OCI-LY3 (cell line): Measurements from ENCODE around the gene ZC3H12C.
A peak's percentile ranks its signal among the peaks of the same experiment; 100 is the strongest.
"Not testable (repeated sequence)": the region's sequence is repeated elsewhere in the genome, so short reads cannot be mapped to it uniquely, and the experiment has no call there.

Source experiments
- H2AFZ ChIP-seq: fragments of 200-600, 300-600 bp; shearing (Covaris generic); 2 replicates; pipeline ENCODE4 v1.6.0; 2014; ENCODE audit warnings: antibody characterized with exemption, low read depth, low read length
- H3K27ac ChIP-seq: fragments of 200-600, 300-600 bp; sonication (generic); 2 replicates; pipeline ENCODE4 v1.5.1; 2014; ENCODE audit warnings: mild to moderate bottlenecking, low read length, moderate library complexity, mixed read lengths
- H3K27me3 ChIP-seq: fragments of 200-600, 300-600 bp; sonication (generic); 2 replicates; pipeline ENCODE4 v1.6.1; 2014; ENCODE audit warnings: low read depth, low read length, mixed read lengths
- H3K36me3 ChIP-seq: fragments of 200-600, 300-600 bp; sonication (generic); replicated peaks from 2 replicates; pipeline ENCODE3; 2014; ENCODE audit warnings: low read depth, low read length, mixed read lengths
- H3K4me1 ChIP-seq: fragments of 300-600, 200-600 bp; sonication (generic); 2 replicates; pipeline ENCODE4 v1.6.1; 2014; ENCODE audit warnings: low read length, mixed read lengths
- H3K4me2 ChIP-seq: fragments of 200-600, 300-600 bp; sonication (generic); 2 replicates; pipeline ENCODE4 v1.6.1; 2014; ENCODE audit warnings: low read length, mixed read lengths
- H3K4me3 ChIP-seq: fragments of 300-600, 200-600 bp; sonication (generic); 2 replicates; pipeline ENCODE4 v1.5.1; 2014; ENCODE audit warnings: antibody characterized with exemption, mild to moderate bottlenecking, low read length, moderate library complexity
- H3K79me2 ChIP-seq: fragments of 300-600, 200-600 bp; shearing (Covaris generic); 2 replicates; pipeline ENCODE4 v1.6.1; 2014; ENCODE audit warnings: mild to moderate bottlenecking, low read length, mixed read lengths
- H3K9ac ChIP-seq: fragments of 300-600, 200-600 bp; shearing (Covaris generic); 2 replicates; pipeline ENCODE4 v1.6.0; 2014; ENCODE audit warnings: mild to moderate bottlenecking, low read length, moderate library complexity
- H3K9me3 ChIP-seq: fragments of 200-600, 300-600 bp; shearing (Covaris generic); 2 replicates; pipeline ENCODE4 v1.6.1; 2014; ENCODE audit warnings: low read length, mixed read lengths; ENCODE audit not compliant: insufficient read depth
- H4K20me1 ChIP-seq: fragments of 200-600, 300-600 bp; sonication (generic); 2 replicates; pipeline ENCODE4 v1.6.1; 2016; ENCODE audit warnings: low read length, mixed read lengths; ENCODE audit not compliant: insufficient read depth
- EZH2phosphoT487 ChIP-seq: fragments of 200-600 bp; shearing (Covaris generic); IDR thresholded peaks from 2 replicates; pipeline ENCODE4 v1.6.1; 2018; ENCODE audit warnings: antibody characterized with exemption, mixed run types, low read depth
- TF ChIP-seq, protein P1 (sequence below): fragments of 200-600, 300-600 bp; sonication (generic); IDR thresholded peaks from 2 replicates; pipeline ENCODE4 v1.5.1; 2014; ENCODE audit warnings: antibody characterized with exemption, low read length, low read depth

ZC3H12C gene

DNA sequence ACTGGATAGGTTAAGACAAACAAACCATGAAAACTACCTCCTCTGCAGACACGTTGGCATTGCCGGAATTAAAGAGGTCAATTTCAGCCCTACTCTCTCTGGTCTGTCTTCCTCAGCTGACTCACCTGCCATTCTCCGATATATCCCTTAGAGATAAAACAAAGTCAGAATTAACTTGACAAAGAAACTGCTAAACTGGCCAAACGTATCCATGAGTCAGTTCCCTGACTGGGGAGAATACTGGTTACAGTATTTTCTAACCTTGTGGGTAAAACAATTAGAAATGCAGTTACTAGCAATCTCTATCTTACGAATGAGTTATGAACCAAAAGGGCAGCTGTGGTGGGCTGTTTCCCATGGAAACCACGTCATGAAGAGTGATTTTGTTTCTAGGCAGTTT lies 107.0 kb downstream of the ZC3H12C start:
- Histone ChIP-seq H4K20me1 (no peaks in the 10 kb centered on the region), H2AFZ (no peak overlapping the region), H3K27me3 (no peaks in the 10 kb centered on the region; the same call in 1 of the 2 replicates), H3K9me3 (no peaks in the 10 kb centered on the region), H3K4me3 (no peak overlapping the region), H3K4me2 (no peak overlapping the region), H3K27ac (no peak overlapping the region), H3K4me1 (no peaks in the 10 kb centered on the region), H3K9ac (no peak overlapping the region), H3K36me3 (no peaks in the 10 kb centered on the region), H3K79me2 (no peaks in the 10 kb centered on the region)
- TF ChIP-seq, protein P1, sequence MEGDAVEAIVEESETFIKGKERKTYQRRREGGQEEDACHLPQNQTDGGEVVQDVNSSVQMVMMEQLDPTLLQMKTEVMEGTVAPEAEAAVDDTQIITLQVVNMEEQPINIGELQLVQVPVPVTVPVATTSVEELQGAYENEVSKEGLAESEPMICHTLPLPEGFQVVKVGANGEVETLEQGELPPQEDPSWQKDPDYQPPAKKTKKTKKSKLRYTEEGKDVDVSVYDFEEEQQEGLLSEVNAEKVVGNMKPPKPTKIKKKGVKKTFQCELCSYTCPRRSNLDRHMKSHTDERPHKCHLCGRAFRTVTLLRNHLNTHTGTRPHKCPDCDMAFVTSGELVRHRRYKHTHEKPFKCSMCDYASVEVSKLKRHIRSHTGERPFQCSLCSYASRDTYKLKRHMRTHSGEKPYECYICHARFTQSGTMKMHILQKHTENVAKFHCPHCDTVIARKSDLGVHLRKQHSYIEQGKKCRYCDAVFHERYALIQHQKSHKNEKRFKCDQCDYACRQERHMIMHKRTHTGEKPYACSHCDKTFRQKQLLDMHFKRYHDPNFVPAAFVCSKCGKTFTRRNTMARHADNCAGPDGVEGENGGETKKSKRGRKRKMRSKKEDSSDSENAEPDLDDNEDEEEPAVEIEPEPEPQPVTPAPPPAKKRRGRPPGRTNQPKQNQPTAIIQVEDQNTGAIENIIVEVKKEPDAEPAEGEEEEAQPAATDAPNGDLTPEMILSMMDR: no peak
- TF ChIP-seq EZH2phosphoT487: no peak

DNA sequence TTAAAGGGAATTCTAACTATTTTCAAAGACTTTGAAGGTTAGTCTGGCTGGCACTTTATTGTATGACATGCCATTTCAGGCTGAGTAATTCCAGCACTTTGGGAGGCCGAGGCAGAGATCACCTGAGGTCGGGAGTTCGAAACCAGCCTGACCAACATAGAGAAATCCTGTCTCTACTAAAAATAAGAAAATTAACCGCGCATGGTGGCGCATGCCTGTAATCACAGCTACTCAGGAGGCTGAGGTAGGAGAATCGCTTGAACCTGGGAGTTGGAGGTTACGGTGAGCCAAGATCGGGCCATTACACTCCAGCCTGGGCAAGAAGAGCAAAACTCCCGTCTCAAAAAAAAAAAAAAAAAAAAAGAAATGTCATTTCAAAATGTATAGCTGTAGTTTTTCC lies 107.6 kb downstream of the ZC3H12C start:
- no peaks in the 10 kb centered on the region for H3K9me3 ChIP-seq
- no peak overlapping the region for H3K9ac ChIP-seq
- H3K79me2 ChIP-seq: no peaks in the 10 kb centered on the region
- no peak overlapping the region for H3K27ac ChIP-seq
- H3K4me3 ChIP-seq: no peak overlapping the region
- no peak overlapping the region for H2AFZ ChIP-seq
- H3K4me1 ChIP-seq: no peaks in the 10 kb centered on the region
- TF ChIP-seq, protein P1: no peak
- no peak for TF ChIP-seq EZH2phosphoT487
- H3K27me3 ChIP-seq: no peaks in the 10 kb centered on the region; the same call in 1 of the 2 replicates
- H4K20me1 ChIP-seq: no peaks in the 10 kb centered on the region
- no peak overlapping the region for H3K4me2 ChIP-seq
- no peaks in the 10 kb centered on the region for H3K36me3 ChIP-seq

DNA sequence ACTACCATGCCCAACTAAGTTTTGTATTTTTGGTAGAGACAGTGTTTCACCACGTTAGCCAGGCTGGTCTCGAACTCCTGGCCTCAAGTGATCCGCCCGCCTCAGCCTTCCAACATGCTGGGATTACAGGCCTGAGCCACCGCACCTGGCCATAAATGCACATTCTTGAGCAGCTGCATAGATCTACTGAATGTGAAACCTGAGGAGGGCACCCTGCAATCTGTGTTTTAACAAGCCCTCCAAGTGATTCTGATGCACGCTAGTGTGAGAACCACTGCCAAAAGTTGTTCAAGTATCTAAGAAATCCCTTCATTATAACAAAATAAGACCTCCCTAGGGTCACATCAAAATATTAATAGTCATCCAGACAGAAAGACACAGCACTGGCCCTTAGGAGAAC lies 113.9 kb downstream of the ZC3H12C start:
- no peak for TF ChIP-seq EZH2phosphoT487
- TF ChIP-seq, protein P1: no peak
- no peaks in the 10 kb centered on the region for H3K27me3 ChIP-seq
- no peaks in the 10 kb centered on the region for H3K79me2 ChIP-seq
- no peaks in the 10 kb centered on the region for H3K4me1 ChIP-seq
- no peak overlapping the region for H3K4me2 ChIP-seq
- no peak overlapping the region for H2AFZ ChIP-seq
- no peaks in the 10 kb centered on the region for H3K9me3 ChIP-seq
- H3K36me3 ChIP-seq: no peaks in the 10 kb centered on the region
- no peak overlapping the region for H3K9ac ChIP-seq
- H3K27ac ChIP-seq: no peak overlapping the region
- H4K20me1 ChIP-seq: no peaks in the 10 kb centered on the region
- no peak overlapping the region for H3K4me3 ChIP-seq

DNA sequence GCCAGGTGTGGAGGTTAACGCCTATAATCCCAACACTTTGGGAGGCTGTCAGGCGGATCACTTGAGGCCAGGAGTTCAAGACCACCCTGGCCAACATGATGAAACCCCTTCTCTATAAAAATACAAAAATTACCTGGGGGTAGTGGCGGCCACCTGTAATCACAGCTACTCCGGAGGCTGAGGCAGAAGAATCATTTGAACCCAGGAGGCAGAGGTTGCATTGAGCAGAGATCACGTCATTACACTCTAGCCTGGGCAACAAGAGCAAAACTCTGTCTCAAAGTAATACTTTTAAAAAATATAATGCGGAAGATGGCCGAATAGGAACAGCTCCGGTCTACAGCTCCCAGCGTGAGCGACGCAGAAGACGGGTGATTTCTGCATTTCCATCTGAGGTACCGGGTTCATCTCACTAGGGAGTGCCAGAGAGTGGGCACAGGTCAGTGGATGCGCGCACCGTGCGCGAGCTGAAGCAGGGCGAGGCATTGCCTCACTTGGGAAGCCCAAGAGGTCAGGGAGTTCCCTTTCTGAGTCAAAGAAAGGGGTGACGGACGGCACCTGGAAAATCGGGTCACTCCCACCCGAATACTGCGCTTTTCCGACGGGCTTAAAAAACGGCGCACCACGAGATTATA lies 115.6 kb downstream of the ZC3H12C start:
- not testable (repeated sequence) for H3K9me3 ChIP-seq, H3K9ac ChIP-seq, H4K20me1 ChIP-seq, H3K36me3 ChIP-seq, H3K27ac ChIP-seq, H3K4me1 ChIP-seq, H3K27me3 ChIP-seq, H2AFZ ChIP-seq, H3K79me2 ChIP-seq
- Histone ChIP-seq H3K4me2 (peak overlapping the region; percentile 38; the same call in 1 of the 2 replicates), H3K4me3 (peak overlapping the region; percentile 59)

DNA sequence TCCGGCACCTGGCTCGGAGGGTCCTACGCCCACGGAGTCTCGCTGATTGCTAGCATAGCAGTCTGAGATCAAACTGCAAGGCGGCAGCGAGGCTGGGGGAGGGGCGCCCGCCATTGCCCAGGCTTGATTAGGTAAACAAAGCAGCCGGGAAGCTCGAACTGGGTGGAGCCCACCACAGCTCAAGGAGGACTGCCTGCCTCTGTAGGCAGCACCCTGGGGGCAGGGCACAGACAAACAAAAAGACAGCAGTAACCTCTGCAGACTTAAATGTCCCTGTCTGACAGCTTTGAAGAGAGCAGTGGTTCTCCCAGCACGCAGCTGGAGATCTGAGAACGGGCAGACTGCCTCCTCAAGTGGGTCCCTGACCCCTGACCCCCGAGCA lies 116.1 kb downstream of the ZC3H12C start:
- not testable (repeated sequence) for H4K20me1 ChIP-seq, H3K9me3 ChIP-seq, H3K4me1 ChIP-seq, H2AFZ ChIP-seq, H3K9ac ChIP-seq, H3K36me3 ChIP-seq, H3K27me3 ChIP-seq, H3K79me2 ChIP-seq, H3K4me2 ChIP-seq, H3K27ac ChIP-seq
- H3K4me3 ChIP-seq: peak overlapping the region; percentile 59; the same call in 1 of the 2 replicates
